GM19193 (cell line): ENCODE data around the gene OAT.

ENCODE experiments used
- POLR2A ChIP-seq: IDR thresholded peaks from 4 replicates; pipeline ENCODE4 v1.6.1; 2011; ENCODE audit not compliant: insufficient read depth, insufficient read length; ENCODE audit errors: extremely low read depth

The OAT gene

GRCh38 chr10:124450012-124450782 is 31.5 kb upstream of the OAT start, which contains the start of gene NKX1-2:
Gene NKX1-2, minus strand, starts transcription at chr10:124450035. Its CDS starts 92 bp downstream, at chr10:124449943.
- TF ChIP-seq POLR2A = no peak

- no peak for TF ChIP-seq POLR2A
Observed at GRCh38 chr10:124449170-124450011, 30.7 kb upstream of the OAT start.

DNA sequence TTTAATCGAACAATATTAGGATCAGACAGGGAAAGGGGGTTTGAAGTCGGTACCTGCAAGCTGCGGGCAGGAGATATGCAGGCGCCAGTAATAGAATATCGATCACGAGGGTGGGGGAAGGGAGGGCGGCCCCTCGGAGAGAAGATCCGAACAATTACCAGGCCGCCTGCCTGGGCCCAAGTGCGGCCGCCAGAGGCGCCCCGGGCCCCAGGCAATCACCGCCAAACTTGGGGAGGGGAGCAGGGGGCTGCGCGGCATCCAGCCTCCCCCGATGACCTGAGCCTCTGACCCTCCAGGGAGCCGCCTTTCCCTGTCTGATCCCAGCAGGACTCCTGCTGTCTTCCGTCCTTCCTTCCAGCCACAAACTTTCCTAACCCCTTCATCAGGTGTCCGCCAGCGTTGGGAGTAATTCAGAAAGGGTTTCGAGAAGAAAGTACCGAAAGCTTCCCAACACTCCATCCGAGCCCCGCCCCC is 30.0 kb upstream of the OAT start:
- no peak for TF ChIP-seq POLR2A

GRCh38 chr10:124447751-124448466 is 29.2 kb upstream of the OAT start:
- no peak for TF ChIP-seq POLR2A

DNA sequence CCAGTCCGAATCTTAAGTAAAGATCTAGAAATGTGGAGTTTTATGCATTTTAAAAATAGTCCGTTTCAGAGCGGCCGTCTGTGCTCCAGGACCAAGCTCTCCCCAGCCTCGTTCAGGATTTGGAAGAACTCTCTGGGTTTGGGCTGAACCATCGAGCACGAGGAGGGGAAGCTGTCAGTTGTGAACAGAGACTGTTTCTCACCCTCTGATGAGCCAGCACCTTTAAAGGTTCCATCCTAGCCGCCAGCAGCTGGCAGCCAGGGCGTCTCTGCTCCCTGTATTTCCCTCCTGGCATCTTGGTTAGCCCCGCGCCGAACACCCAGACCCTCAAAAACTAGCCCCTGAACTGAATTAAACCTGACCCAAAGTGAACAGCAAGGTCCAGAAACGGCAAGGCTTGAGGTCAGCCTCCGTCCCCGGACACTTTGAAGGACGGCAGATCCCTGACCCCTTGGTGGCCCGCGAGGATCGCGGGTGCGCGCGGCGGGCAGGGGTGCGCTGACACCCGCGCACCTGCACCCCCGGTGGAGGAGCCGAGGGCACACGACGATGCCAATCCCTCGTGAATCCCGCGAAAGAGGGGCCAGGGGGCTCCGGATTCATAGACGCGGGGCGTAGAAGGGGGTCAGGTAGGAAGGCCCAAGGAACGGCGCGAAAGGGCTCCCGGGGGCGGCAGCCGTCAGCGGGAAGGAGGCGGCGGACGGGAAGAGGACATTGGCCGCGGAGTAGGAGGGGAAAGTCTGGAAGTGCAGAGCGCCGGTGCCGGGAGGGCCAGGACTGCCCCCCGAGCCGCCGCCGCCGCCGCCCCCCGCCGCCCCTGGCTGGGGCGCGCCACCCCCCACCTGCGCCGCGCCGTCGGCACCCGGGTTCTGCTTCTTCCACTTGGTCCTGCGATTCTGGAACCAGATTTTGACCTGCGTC is 28.4 kb upstream of the OAT start:
- no peak for TF ChIP-seq POLR2A

DNA sequence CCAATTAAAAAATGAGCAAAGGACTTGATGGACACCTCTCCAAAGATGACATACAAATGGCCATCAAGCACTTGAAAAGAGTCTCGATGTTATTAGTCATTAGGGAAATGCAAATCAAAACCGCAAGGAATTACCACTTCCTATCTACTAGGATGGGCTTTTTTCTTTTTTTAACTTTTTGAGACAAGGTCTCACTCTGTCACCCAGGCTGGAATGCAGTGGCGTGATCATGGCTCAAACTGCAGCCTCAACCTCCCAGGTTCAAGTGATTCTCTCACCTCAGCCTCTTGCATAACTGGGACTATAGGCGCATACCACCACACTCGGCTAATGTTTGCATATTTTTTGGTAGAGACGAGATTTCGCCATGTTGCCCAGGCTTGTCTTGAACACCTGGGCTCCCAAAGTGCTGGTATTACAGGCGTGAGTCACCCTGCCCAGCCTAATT is 17.5 kb upstream of the OAT start:
- TF ChIP-seq POLR2A = no peak

- no peak for TF ChIP-seq POLR2A
Observed at GRCh38 chr10:124433461-124433860, 14.7 kb upstream of the OAT start.

- no peak for TF ChIP-seq POLR2A
Observed at GRCh38 chr10:124430077-124430476, 11.4 kb upstream of the OAT start.

- no peak for TF ChIP-seq POLR2A
Observed at GRCh38 chr10:124429576-124429975, 10.9 kb upstream of the OAT start.

- no peak for TF ChIP-seq POLR2A
Observed at GRCh38 chr10:124428207-124428777, 9.6 kb upstream of the OAT start.

GRCh38 chr10:124425227-124425962 is 6.7 kb upstream of the OAT start:
- TF ChIP-seq POLR2A = no peak

DNA sequence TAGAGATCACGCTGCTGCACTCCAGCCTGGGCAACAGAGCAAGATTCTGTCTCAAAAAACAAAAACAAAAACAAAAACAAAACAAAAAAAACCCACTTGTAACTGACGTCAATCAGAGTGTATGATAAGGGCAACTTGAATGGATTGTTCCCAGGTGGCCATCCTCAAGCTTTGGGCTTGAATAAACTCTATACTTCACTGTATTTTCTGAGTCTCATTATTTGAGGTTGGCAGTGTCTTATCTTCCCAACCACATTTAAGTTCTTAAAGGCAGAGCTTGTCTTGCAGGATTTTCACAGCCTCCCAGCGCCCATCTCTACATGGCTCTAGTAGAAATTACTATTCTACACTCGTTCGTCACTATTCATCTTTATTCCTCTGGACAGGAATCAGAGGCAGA is 5.1 kb upstream of the OAT start:
- no peak for TF ChIP-seq POLR2A

DNA sequence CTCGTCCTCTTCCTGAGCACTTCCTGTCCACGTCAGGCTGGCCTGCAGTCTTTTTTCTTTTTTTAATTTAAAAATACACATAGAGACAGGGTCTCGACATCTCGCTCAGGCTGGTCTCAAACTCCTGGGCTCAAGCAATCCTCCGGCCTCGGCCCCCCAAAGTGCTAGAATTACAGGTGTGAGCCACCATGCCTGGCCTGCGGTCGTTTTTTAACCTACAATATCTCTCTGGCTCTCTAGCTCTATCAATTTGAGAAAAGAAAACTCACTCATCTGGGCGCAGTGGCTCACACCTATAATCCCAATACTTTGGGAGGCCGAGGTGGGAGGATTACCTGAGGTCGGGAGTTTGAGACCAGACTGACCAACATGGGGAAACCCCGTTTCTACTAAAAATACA is 4.0 kb upstream of the OAT start:
- TF ChIP-seq POLR2A = no peak
